Measurements from ENCODE around the gene RETREG3. TPM values are rescaled to one million over a fixed set of nuclear protein-coding genes. Genes with fewer than 3 reads are reported as not detected.
A peak's percentile ranks its signal among the peaks of the same experiment; 100 is the strongest.

RETREG3 gene
- total and polyA plus RNA-seq, 2 of the 13 experiments (the other 11 are each of a cell fraction or from before 2014, with no cell fraction given), result 47.0 to 55.8 TPM

- no TSS peak for BruUV-seq (replicated peaks)
- Histone ChIP-seq H3K9me3 (ENCODE audit: low read length) (no peaks in the 10 kb centered on the region), H3K27ac (ENCODE audit: extremely low read length, insufficient read depth, low read length) (peak overlapping the region; percentile 83), H3K27me3 (ENCODE audit: control insufficient read depth in 1 of 2, insufficient read depth in 2 of 2, low read length in 2 of 2) (no peaks in the 10 kb centered on the region), H3K4me1 (ENCODE audit: insufficient read depth, low read length) (peaks cover 64% of the 10 kb centered on the region), H3K79me2 (ENCODE audit: insufficient read depth, low read length) (no peaks in the 10 kb centered on the region), H3K9ac (ENCODE audit: insufficient read depth, low read depth, low read length) (peak overlapping the region; percentile 9), H3K36me3 (replicated peaks in 1 of 2; ENCODE audit: control insufficient read depth in 1 of 2, insufficient read depth in 2 of 2, low read length in 2 of 2) (peaks cover 3 to 19% of the 10 kb centered on the region in 2 experiments; a peak in 3 of 5 replicates), H3K4me2 (ENCODE audit: low read depth, low read length) (no peak overlapping the region), H2AFZ (ENCODE audit: low read length) (no peak overlapping the region), H4K20me1 (ENCODE audit: insufficient read depth, low read length) (no peaks in the 10 kb centered on the region), H3K4me3 (replicated peaks in 1 of 3; ENCODE audit: insufficient read depth in 1 of 3, low read depth in 2 of 3, low read length in 3 of 3) (no peak overlapping the region)
- in situ Hi-C loops (cut with HindIII; ENCODE audit: extremely low pct_ligation_motif_present, low pct_unique_long_range_greater_than_20kb), result no loop called here
- DNase-seq (ENCODE audit: low spot score), result no peak
- no peak for ATAC-seq
- WGBS (ENCODE audit: low lambda C conversion rate), result 98% methylated on average over 21 of the region's 39 CpGs
- CTCF ChIA-PET (ENCODE audit: low intra/inter-chr PET ratio, low total read pairs), result no interaction called here
- intact Hi-C loops (cut with micrococcal nuclease; ENCODE audit: unreplicated experiment), result no loop called here
- no peak for FAIRE-seq
- POLR2A ChIA-PET, result interaction anchor here (0.9 to 4.0 kb wide), 4 partner anchors 8 to 19 kb away, joined by 3 to 67 read pairs (median 11); no protein-coding TSS in a partner anchor
- TF ChIP-seq SP2 (CRISPR knock-in tag; IDR thresholded peaks at IDR 0.05) (no peak), NR2F6 (IDR thresholded peaks at IDR 0.05) (no peak), NR2F6 (CRISPR knock-in tag; IDR thresholded peaks at IDR 0.05) (no peak), SP4 (CRISPR knock-in tag; IDR thresholded peaks at IDR 0.05) (peak; percentile 40; the same call in 1 of the 2 replicates), ZFP90 (CRISPR knock-in tag; IDR thresholded peaks at IDR 0.05; ENCODE audit: borderline replicate concordance) (0 out of 2 replicates have a peak, but pooled peaks have one; percentile 27), CHCHD3 (CRISPR knock-in tag; IDR thresholded peaks at IDR 0.05) (no peak), AGO1 (IDR thresholded peaks at IDR 0.05; ENCODE audit: low read depth, low read length, poor library complexity, severe bottlenecking) (peak; percentile 61), EED (CRISPR knock-in tag; IDR thresholded peaks at IDR 0.05) (peak; percentile 48; the same call in 1 of the 2 replicates), HNRNPL (IDR thresholded peaks at IDR 0.05; ENCODE audit: low read depth, low read length) (0 out of 2 replicates have a peak, but pooled peaks have one; percentile 55), ATF7-NPFF (CRISPR knock-in tag; IDR thresholded peaks at IDR 0.05; ENCODE audit: low read depth) (peak; percentile 47; the same call in 1 of the 2 replicates), MTERF4 (CRISPR knock-in tag; IDR thresholded peaks at IDR 0.05) (no peak), ZNF3 (CRISPR knock-in tag; IDR thresholded peaks at IDR 0.05) (no peak), SATB2 (CRISPR knock-in tag; IDR thresholded peaks at IDR 0.05) (no peak), KLF6 (CRISPR knock-in tag; IDR thresholded peaks at IDR 0.05) (no peak), HNF4A (CRISPR knock-in tag; IDR thresholded peaks at IDR 0.05) (0 out of 2 replicates have a peak, but pooled peaks have one; percentile 5), GABPB1 (CRISPR knock-in tag; IDR thresholded peaks at IDR 0.05) (peak; percentile 14; the same call in 1 of the 2 replicates), ZBTB38 (CRISPR knock-in tag; IDR thresholded peaks at IDR 0.05) (peak; percentile 98), NR0B2 (CRISPR knock-in tag; IDR thresholded peaks at IDR 0.05) (no peak), ZFYVE20 (CRISPR knock-in tag; IDR thresholded peaks at IDR 0.05; ENCODE audit: borderline replicate concordance, low read depth) (0 out of 2 replicates have a peak, but pooled peaks have one; percentile 45), AGO2 (optimal IDR thresholded peaks at IDR 0.05; ENCODE audit: low read depth, low read length) (peak; percentile 77), PITX1 (CRISPR knock-in tag; IDR thresholded peaks at IDR 0.05) (no peak), POLR2AphosphoS2 (IDR thresholded peaks at IDR 0.05; ENCODE audit: low read depth, low read length) (peak; percentile 70; the same call in 1 of the 2 replicates), ZNF274 (CRISPR knock-in tag; IDR thresholded peaks at IDR 0.05) (no peak)
These were observed 65.7 kb downstream of the RETREG3 start for GRCh38 chr17:42543190-42544079.

Data from HepG2 (cell line).